A549 (cell line): ENCODE results near the gene C8G.

Experiments
- CEBPB ChIP-seq, 2 experiments: fragments of >200 bp in 1 of 2; sonication (Bioruptor Twin) in 1 of 2; formaldehyde crosslinking in 1 of 2; IDR thresholded peaks; 2 replicates each; pipeline ENCODE4 v1.6.1; 2012 to 2016
- CTCF ChIP-seq: fragments of >200 bp; sonication (Bioruptor Twin); formaldehyde crosslinking; IDR thresholded peaks from 3 replicates; pipeline ENCODE4 v1.5.1; 2016
- EP300 ChIP-seq, 2 experiments: fragments of >200 bp; sonication (Bioruptor Twin); formaldehyde crosslinking; IDR thresholded peaks; 2 replicates in 1 of 2; 3 replicates in 1 of 2; pipeline ENCODE4 v1.6.1; 2016 to 2017
- NR3C1 ChIP-seq: fragments of >200 bp; sonication (Bioruptor Twin); formaldehyde crosslinking; IDR thresholded peaks from 3 replicates; pipeline ENCODE4 v1.6.1; 2017
- POLR2A ChIP-seq: IDR thresholded peaks from 2 replicates; pipeline ENCODE4 v1.6.1; 2012; ENCODE audit warnings: mild to moderate bottlenecking, low read length
- RAD21 ChIP-seq, 2 experiments: fragments of >200 bp in 1 of 2; sonication (Bioruptor Twin) in 1 of 2; formaldehyde crosslinking in 1 of 2; IDR thresholded peaks in 1 of 2; conservative IDR thresholded peaks in 1 of 2; 2 replicates in 1 of 2; 3 replicates in 1 of 2; pipeline ENCODE4 v1.6.1; 2012 to 2018; ENCODE audit warnings: inconsistent platforms in 1 of 2
- REST ChIP-seq: fragments of 200-600 bp; sonication (generic); IDR thresholded peaks from 2 replicates; pipeline ENCODE4 v1.6.1; 2016; ENCODE audit warnings: antibody characterized with exemption, mild to moderate bottlenecking, moderate library complexity

DNA sequence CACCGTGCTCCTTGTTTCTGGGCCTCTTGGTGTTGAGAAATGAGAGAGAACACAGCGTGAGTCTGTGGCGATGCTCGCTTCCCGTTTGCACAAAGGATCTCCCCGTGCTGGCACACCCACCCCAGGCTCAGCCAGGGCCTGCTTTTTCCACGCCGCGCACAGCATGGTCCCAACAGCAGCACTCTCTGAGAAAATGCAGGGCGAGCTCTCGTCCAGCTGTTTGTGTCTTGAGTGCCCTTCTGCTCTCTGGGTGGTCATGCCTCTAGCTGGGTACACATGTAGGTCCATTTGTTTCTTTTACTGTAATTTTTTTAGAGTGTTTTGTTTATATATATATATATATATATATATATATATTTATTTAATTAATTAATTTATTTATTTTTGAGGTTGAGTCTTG is 27.1 kb upstream of the C8G start:
- TF ChIP-seq CTCF = no peak
- TF ChIP-seq CEBPB (IDR thresholded peaks at IDR 0.05) = no peak
- no peak for TF ChIP-seq RAD21 (conservative IDR thresholded peaks at IDR 0.05 in 1 of 2, IDR thresholded peaks at IDR 0.05 in 1 of 2)
- TF ChIP-seq REST = no peak
- TF ChIP-seq POLR2A = no peak
- no peak for TF ChIP-seq NR3C1
- TF ChIP-seq EP300 (IDR thresholded peaks at IDR 0.05) = no peak
